Measurements from ENCODE around the gene ITGB1BP1.

ITGB1BP1 gene

GRCh38 chr2:9377461-9378097 is 45.7 kb downstream of the ITGB1BP1 start:
- no peak for DNase-seq (ENCODE audit: low spot score)

GRCh38 chr2:9375857-9376428 is 47.4 kb downstream of the ITGB1BP1 start:
- DNase-seq (ENCODE audit: low spot score): no peak

GRCh38 chr2:9374071-9374730 is 49.1 kb downstream of the ITGB1BP1 start:
- DNase-seq (ENCODE audit: low spot score): no peak

GRCh38 chr2:9373476-9373875 is 49.9 kb downstream of the ITGB1BP1 start:
- no peak for DNase-seq (ENCODE audit: low spot score)

GRCh38 chr2:9373047-9373446 is 50.3 kb downstream of the ITGB1BP1 start:
- no peak for DNase-seq (ENCODE audit: low spot score)

- DNase-seq (ENCODE audit: low spot score): no peak
Observed at GRCh38 chr2:9370746-9371145, 52.6 kb downstream of the ITGB1BP1 start.

GRCh38 chr2:9366026-9366425 is 57.3 kb downstream of the ITGB1BP1 start:
- DNase-seq (ENCODE audit: low spot score): no peak

- DNase-seq (ENCODE audit: low spot score): no peak
Observed at GRCh38 chr2:9365498-9366019, 57.8 kb downstream of the ITGB1BP1 start.

- DNase-seq (ENCODE audit: low spot score): no peak
Observed at GRCh38 chr2:9364791-9365497, 58.4 kb downstream of the ITGB1BP1 start.

GRCh38 chr2:9364373-9364772 is 59.0 kb downstream of the ITGB1BP1 start:
- no peak for DNase-seq (ENCODE audit: low spot score)

GRCh38 chr2:9360701-9361100 is 62.6 kb downstream of the ITGB1BP1 start:
- DNase-seq (ENCODE audit: low spot score): no peak

GRCh38 chr2:9360110-9360509 is 63.2 kb downstream of the ITGB1BP1 start:
- no peak for DNase-seq (ENCODE audit: low spot score)

- DNase-seq (ENCODE audit: low spot score): no peak
Observed at GRCh38 chr2:9359463-9359862, 63.9 kb downstream of the ITGB1BP1 start.

GRCh38 chr2:9358846-9359245 is 64.5 kb downstream of the ITGB1BP1 start:
- no peak for DNase-seq (ENCODE audit: low spot score)

GRCh38 chr2:9356261-9356660 is 67.1 kb downstream of the ITGB1BP1 start:
- no peak for DNase-seq (ENCODE audit: low spot score)

GRCh38 chr2:9355716-9356115 is 67.6 kb downstream of the ITGB1BP1 start:
- DNase-seq (ENCODE audit: low spot score): no peak

GRCh38 chr2:9355270-9355669 is 68.1 kb downstream of the ITGB1BP1 start:
- no peak for DNase-seq (ENCODE audit: low spot score)

GRCh38 chr2:9354318-9354717 is 69.0 kb downstream of the ITGB1BP1 start:
- no peak for DNase-seq (ENCODE audit: low spot score)
